WTC11 (cell line): ENCODE data around the gene TMEM121B.

ENCODE experiments used
- CTCF ChIP-seq: fragments of 200-600 bp; IDR thresholded peaks from 2 replicates; pipeline ENCODE4 v1.8.0; 2022; ENCODE audit warnings: antibody characterized with exemption
- EMX1 ChIP-seq: fragments of 250-450 bp; sonication (Bioruptor Pico); IDR thresholded peaks from 2 replicates; pipeline ENCODE4 v1.8.0; 2021; ENCODE audit warnings: mild to moderate bottlenecking
- MAX ChIP-seq: sonication (generic); formaldehyde crosslinking; IDR thresholded peaks from 2 replicates; pipeline ENCODE4 v1.8.0; 2022; ENCODE audit warnings: mild to moderate bottlenecking, missing genetic modification reagents
- TCF7 ChIP-seq: sonication (generic); formaldehyde crosslinking; IDR thresholded peaks from 2 replicates; pipeline ENCODE4 v1.8.0; 2022; ENCODE audit warnings: mild to moderate bottlenecking, low read depth, missing genetic modification reagents, moderate library complexity
- TEAD1 ChIP-seq: sonication (generic); formaldehyde crosslinking; IDR thresholded peaks from 2 replicates; pipeline ENCODE4 v1.8.0; 2022; ENCODE audit warnings: mild to moderate bottlenecking, missing genetic modification reagents
- ZNF263 ChIP-seq: sonication (generic); formaldehyde crosslinking; IDR thresholded peaks from 2 replicates; pipeline ENCODE4 v1.8.1; 2022; ENCODE audit warnings: low read depth, mild to moderate bottlenecking, moderate library complexity, missing genetic modification reagents
- ZNF423 ChIP-seq: fragments of 250-450 bp; sonication (Bioruptor Pico); IDR thresholded peaks from 2 replicates; pipeline ENCODE4 v2.1.2; 2022; ENCODE audit warnings: mild to moderate bottlenecking, moderate library complexity

- peak; percentile 71 for TF ChIP-seq CTCF
- peak; percentile 70; the same call in 1 of the 2 replicates for TF ChIP-seq TEAD1
- no peak for TF ChIP-seq EMX1
- 0 out of 2 replicates have a peak, but pooled peaks have one; percentile 58 for TF ChIP-seq TCF7 (CRISPR knock-in tag)
- TF ChIP-seq ZNF263 = no peak; the same call in 1 of the 2 replicates
- no peak for TF ChIP-seq ZNF423
- TF ChIP-seq MAX (CRISPR knock-in tag) = peak; percentile 97
Measured at GRCh38 chr22:17119481-17120202, 1.5 kb downstream of the TMEM121B start.
